ENCODE measurements around the gene GPSM1. TPM values are rescaled to one million over a fixed set of nuclear protein-coding genes. Genes with fewer than 3 reads are reported as not detected.

Gene GPSM1
- polyA plus RNA-seq, 1 of the 3 experiments (the other 2 are of a cell fraction) = 26.7 TPM

- Histone ChIP-seq H3K4me1 (ENCODE audit: control insufficient read depth in 1 of 2, insufficient read depth in 2 of 2, low read depth in 1 of 2, low read length in 1 of 2) (no peaks in the 10 kb centered on the region; a peak in 1 of 4 replicates), H3K27ac (ENCODE audit: low read depth in 2 of 2, low read length in 1 of 2) (no peak overlapping the region), H3F3A (replicated peaks; ENCODE audit: insufficient read depth) (no peaks in the 10 kb centered on the region), H3K4me2 (no peak overlapping the region), H3K9ac (no peak overlapping the region), H3K27me3 (ENCODE audit: insufficient read depth) (no peaks in the 10 kb centered on the region), H4K20me1 (ENCODE audit: insufficient read depth) (peaks cover 24% of the 10 kb centered on the region), H3K79me2 (ENCODE audit: insufficient read depth) (peaks cover 27% of the 10 kb centered on the region; the same call in 1 of the 2 replicates), H3K36me3 (replicated peaks in 1 of 2; ENCODE audit: control insufficient read depth in 1 of 2, insufficient read depth in 2 of 2, low read length in 1 of 2) (peaks cover 0 to 42% of the 10 kb centered on the region in 2 experiments), H3K9me3 (no peaks in the 10 kb centered on the region), H2AFZ (ENCODE audit: low read depth) (no peak overlapping the region), H3K4me3 (ENCODE audit: low read depth in 2 of 2, low read length in 1 of 2) (no peak overlapping the region), H3K9me2 (no peaks in the 10 kb centered on the region)
- ChIA-PET POLR2A (no interaction called here), CTCF (interaction anchor here (1.0 to 3.0 kb wide), 3 partner anchors 10 to 28 kb away, joined by 3 to 13 read pairs (median 3); partner anchors contain the start of gene DNLZ)
- 95% methylated on average over 20 of the region's 26 CpGs for WGBS (ENCODE audit: low lambda C conversion rate)
- no peak for DNase-seq
- TF ChIP-seq USF1 (IDR thresholded peaks at IDR 0.05; ENCODE audit: borderline replicate concordance, low read depth) (no peak), FOXM1 (IDR thresholded peaks at IDR 0.05; ENCODE audit: low read depth) (no peak), GABPA (IDR thresholded peaks at IDR 0.05; ENCODE audit: low read depth) (no peak), EZH2phosphoT487 (IDR thresholded peaks at IDR 0.05; ENCODE audit: borderline replicate concordance, low read depth) (no peak), FOXJ3 (CRISPR knock-in tag; IDR thresholded peaks at IDR 0.05) (no peak)
Observed at GRCh38 chr9:136335296-136336155, 8.2 kb downstream of the GPSM1 start.

- Histone ChIP-seq H3K9ac (no peak overlapping the region), H2AFZ (ENCODE audit: low read depth) (no peak overlapping the region), H3F3A (replicated peaks; ENCODE audit: insufficient read depth) (no peaks in the 10 kb centered on the region), H3K4me1 (ENCODE audit: control insufficient read depth in 1 of 2, insufficient read depth in 2 of 2, low read depth in 1 of 2, low read length in 1 of 2) (no peaks in the 10 kb centered on the region; a peak in 1 of 4 replicates), H3K4me2 (no peak overlapping the region), H3K4me3 (ENCODE audit: low read depth in 2 of 2, low read length in 1 of 2) (no peak overlapping the region), H3K27ac (ENCODE audit: low read depth in 2 of 2, low read length in 1 of 2) (0 out of 4 replicates have a peak overlapping the region, but pooled peaks of 1 of the 2 experiments have one; percentile 15), H3K27me3 (ENCODE audit: insufficient read depth) (no peaks in the 10 kb centered on the region), H4K20me1 (ENCODE audit: insufficient read depth) (peaks cover 19% of the 10 kb centered on the region), H3K36me3 (replicated peaks in 1 of 2; ENCODE audit: control insufficient read depth in 1 of 2, insufficient read depth in 2 of 2, low read length in 1 of 2) (peaks cover 0 to 49% of the 10 kb centered on the region in 2 experiments), H3K9me3 (no peaks in the 10 kb centered on the region), H3K9me2 (no peaks in the 10 kb centered on the region), H3K79me2 (ENCODE audit: insufficient read depth) (peaks cover 20% of the 10 kb centered on the region; the same call in 1 of the 2 replicates)
- TF ChIP-seq SIN3A (IDR thresholded peaks at IDR 0.05; ENCODE audit: borderline replicate concordance, low read depth, low read length) (no peak), FOSL2 (IDR thresholded peaks at IDR 0.05; ENCODE audit: borderline replicate concordance, low read depth) (peak; percentile 62; the same call in 1 of the 2 replicates), PBX3 (IDR thresholded peaks at IDR 0.05) (peak; percentile 42)
- ChIA-PET POLR2A (no interaction called here), CTCF (interaction anchor here (1.0 to 3.0 kb wide), 3 partner anchors 8 to 27 kb away, joined by 3 to 13 read pairs (median 10); partner anchors contain the start of gene DNLZ)
- 87% methylated on average over 15 of the region's 30 CpGs for WGBS (ENCODE audit: low lambda C conversion rate)
- DNase-seq = no peak
Observed at GRCh38 chr9:136336156-136336870, 9.0 kb downstream of the GPSM1 start.

Data from SK-N-SH (cell line).